Memory B cell (primary cell): ENCODE measurements around the gene TROAP.
"Not testable (repeated sequence)": the region's sequence is repeated elsewhere in the genome, so short reads cannot be mapped to it uniquely, and the experiment has no call there.

ENCODE experiments used
- ATAC-seq: fragments of 150-1000 bp; cut with Tn5 transposase; 2 replicates; pipeline ENCODE4 v1.10.0; 2021; ENCODE audit warnings: low read depth, mild to moderate bottlenecking, moderate library complexity
- DNase-seq, 2 donors: peaks; one replicate each; pipeline ENCODE4 v3.0.0; 2022; ENCODE audit warnings: low spot score in 2 of 2
- H3K27ac Mint-ChIP-seq: one replicate; pipeline ENCODE4 v1.8.0; 2022; ENCODE audit warnings: mild to moderate bottlenecking, moderate library complexity, mixed read lengths
- H3K27me3 Mint-ChIP-seq: one replicate; pipeline ENCODE4 v1.8.0; 2022; ENCODE audit warnings: mixed read lengths
- H3K36me3 Mint-ChIP-seq: one replicate; pipeline ENCODE4 v1.8.0; 2022; ENCODE audit warnings: mild to moderate bottlenecking, mixed read lengths
- H3K4me1 Mint-ChIP-seq: one replicate; pipeline ENCODE4 v1.8.0; 2022; ENCODE audit warnings: mixed read lengths
- H3K4me3 Mint-ChIP-seq: one replicate; pipeline ENCODE4 v1.8.0; 2022; ENCODE audit warnings: mild to moderate bottlenecking, moderate library complexity, mixed read lengths
- H3K9me3 Mint-ChIP-seq: one replicate; pipeline ENCODE4 v1.8.0; 2022; ENCODE audit warnings: mixed read lengths

The TROAP gene

DNA sequence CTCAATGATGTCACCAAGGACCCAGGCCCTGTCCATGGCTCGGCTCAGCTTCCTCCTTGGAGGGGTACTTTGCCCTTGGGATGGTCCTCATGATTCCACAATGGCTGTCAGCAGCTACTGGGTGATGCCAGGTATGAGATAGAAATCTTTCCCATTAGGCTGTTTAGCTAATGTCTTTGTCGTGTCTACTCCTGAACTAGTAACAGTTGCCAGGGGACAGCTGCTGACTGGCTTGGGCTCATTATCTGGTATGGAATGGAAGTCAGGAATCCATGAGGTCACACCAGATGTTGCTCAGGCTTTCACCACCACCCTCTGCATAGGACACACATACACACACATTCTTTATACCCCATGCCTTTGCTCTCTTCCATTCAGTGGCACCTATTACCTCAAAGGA, 18.9 kb upstream of the TROAP start:
- Mint-ChIP-seq H3K27me3 (peaks cover 26% of the 10 kb centered on the region), H3K9me3 (no peaks in the 10 kb centered on the region)
- no peak for DNase-seq

DNA sequence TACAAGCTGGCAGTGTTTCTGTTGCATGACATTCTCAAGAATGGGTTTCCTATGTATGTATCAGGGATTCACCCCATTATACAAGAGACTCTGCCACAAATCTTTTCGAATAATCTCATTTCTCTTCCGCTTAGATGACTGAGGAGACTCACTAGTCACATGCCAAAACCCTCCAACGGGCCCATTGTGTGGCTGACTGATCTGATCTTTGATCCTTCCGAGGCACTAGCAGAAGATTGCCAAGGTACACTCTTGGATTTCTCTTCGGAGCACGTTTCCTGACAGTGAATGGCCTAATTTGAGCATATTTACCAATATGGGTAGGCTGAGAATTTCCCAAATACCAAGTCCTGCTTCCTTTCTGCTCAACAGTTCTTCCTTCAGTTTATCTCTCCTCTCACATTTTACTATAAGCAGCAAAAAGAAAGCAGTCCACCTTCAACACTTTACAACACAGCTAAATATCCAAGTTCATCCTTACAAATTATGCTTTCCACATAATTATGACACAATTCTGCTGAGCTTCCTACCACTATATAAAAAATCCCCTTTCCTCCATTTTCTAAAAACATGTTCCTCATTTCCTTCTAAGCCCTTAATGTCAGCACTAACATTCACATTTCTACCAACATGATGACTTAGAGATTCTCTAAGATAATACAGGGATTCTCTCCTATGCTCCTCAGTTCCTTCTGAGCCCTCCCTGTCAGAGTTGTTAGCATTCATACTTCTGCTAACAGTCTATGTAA, 17.1 kb upstream of the TROAP start:
- Mint-ChIP-seq H3K9me3 (no peaks in the 10 kb centered on the region), H3K4me1 (peaks cover 3% of the 10 kb centered on the region), H3K36me3 (no peaks in the 10 kb centered on the region), H3K4me3 (no peak overlapping the region), H3K27ac (no peak overlapping the region), H3K27me3 (peaks cover 28% of the 10 kb centered on the region)
- ATAC-seq = no peak
- no peak for DNase-seq

More for the DNA sequence above, 18.9 kb upstream of the TROAP start:
- no peak overlapping the region for H3K4me3 Mint-ChIP-seq
- ATAC-seq = no peak
- no peak overlapping the region for H3K27ac Mint-ChIP-seq
- H3K4me1 Mint-ChIP-seq = peaks cover 3% of the 10 kb centered on the region
- H3K36me3 Mint-ChIP-seq = no peaks in the 10 kb centered on the region

DNA sequence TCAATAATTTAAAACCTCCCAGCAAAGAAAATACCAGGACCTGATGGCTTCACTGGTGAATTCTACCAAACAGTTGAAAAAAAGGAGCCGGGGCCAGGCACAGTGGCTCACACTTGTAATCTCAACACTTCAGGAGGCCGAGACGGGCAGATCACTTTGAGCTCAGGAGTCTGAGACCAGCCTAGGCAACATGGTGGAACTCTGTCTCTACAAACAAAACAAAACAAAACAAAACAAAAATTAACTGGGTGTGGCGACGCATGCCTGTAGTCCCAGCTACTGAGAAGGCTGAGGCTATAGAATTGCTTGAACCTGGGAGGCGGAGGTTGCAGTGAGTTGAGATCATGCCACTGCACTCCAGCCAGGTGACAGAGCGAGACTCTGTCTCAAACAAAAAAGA, 13.7 kb upstream of the TROAP start:
- Mint-ChIP-seq H3K27ac (no peak overlapping the region), H3K4me1 (no peaks in the 10 kb centered on the region), H3K27me3 (peaks cover 13% of the 10 kb centered on the region), H3K4me3 (no peak overlapping the region), H3K9me3 (no peaks in the 10 kb centered on the region), H3K36me3 (no peaks in the 10 kb centered on the region)
- DNase-seq (no peak), ATAC-seq (no peak)

DNA sequence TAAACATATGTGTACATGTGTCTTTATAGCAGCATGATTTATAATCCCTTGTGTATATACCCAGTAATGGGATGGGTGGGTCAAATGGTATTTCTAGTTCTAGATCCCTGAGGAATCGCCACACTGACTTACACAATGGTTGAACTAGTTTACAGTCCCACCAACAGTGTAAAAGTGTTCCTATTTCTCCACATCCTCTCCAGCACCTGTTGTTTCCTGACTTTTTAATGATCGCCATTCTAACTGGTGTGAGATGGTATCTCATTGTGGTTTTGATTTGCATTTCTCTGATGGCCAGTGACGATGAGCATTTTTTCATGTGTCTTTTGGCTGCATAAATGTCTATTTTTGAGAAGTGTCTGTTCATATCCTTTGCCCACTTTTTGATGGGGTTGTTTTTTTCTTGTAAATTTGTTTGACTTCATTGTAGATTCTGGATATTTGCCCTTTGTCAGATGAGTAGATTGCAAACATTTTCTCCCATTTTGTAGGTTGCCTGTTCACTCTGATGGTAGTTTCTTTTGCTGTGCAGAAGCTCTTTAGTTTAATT, 12.5 kb upstream of the TROAP start:
- H3K36me3 Mint-ChIP-seq, DNase-seq, ATAC-seq, H3K4me3 Mint-ChIP-seq, H3K4me1 Mint-ChIP-seq, H3K9me3 Mint-ChIP-seq, H3K27ac Mint-ChIP-seq: not testable (repeated sequence)
- peaks cover 12% of the 10 kb centered on the region for H3K27me3 Mint-ChIP-seq

DNA sequence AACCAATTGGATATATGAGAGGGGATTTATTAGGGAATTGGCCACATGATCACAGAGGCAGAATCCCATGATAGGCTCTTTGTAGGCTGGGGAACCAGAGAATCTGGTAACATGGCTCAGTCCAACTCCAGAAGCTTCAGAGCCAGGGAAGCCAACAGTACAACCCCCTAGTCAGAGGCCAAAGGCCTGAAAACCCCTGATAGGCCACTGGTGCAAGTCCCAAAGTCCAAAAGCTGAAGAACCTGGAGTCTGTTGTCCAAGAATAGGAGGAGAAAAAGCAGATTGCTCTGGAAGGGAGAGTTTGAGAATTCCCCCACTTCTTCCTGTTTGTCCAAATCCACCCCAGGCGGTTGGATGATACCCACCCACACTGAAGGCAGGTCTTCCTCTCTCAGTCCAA, 8.2 kb upstream of the TROAP start:
- no peak for DNase-seq
- ATAC-seq = no peak
- Mint-ChIP-seq H3K36me3 (no peaks in the 10 kb centered on the region), H3K27me3 (peaks cover 4% of the 10 kb centered on the region), H3K27ac (no peak overlapping the region), H3K4me3 (no peak overlapping the region), H3K4me1 (no peaks in the 10 kb centered on the region), H3K9me3 (no peaks in the 10 kb centered on the region)

DNA sequence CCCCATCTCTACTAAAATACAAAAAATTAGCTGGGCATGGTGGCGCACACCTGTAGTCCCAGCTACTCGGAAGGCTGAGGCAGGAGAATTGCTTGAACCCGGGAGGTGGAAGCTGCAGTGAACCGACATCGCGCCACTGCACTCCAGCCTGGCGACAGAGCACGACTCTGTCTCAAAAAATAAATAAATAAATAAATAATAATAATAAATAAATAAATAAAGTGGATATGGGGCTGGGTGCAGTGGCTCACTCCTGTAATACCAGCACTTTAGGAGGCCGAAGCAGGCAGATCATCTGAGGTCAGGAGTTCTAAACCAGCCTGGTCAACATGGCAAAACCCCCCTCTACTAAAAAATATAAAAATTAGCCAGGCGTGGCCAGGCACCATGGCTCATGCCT, 5.9 kb upstream of the TROAP start:
- H3K4me1 Mint-ChIP-seq, ATAC-seq, H3K4me3 Mint-ChIP-seq, H3K27ac Mint-ChIP-seq, H3K9me3 Mint-ChIP-seq, H3K36me3 Mint-ChIP-seq, H3K27me3 Mint-ChIP-seq, DNase-seq: not testable (repeated sequence)

DNA sequence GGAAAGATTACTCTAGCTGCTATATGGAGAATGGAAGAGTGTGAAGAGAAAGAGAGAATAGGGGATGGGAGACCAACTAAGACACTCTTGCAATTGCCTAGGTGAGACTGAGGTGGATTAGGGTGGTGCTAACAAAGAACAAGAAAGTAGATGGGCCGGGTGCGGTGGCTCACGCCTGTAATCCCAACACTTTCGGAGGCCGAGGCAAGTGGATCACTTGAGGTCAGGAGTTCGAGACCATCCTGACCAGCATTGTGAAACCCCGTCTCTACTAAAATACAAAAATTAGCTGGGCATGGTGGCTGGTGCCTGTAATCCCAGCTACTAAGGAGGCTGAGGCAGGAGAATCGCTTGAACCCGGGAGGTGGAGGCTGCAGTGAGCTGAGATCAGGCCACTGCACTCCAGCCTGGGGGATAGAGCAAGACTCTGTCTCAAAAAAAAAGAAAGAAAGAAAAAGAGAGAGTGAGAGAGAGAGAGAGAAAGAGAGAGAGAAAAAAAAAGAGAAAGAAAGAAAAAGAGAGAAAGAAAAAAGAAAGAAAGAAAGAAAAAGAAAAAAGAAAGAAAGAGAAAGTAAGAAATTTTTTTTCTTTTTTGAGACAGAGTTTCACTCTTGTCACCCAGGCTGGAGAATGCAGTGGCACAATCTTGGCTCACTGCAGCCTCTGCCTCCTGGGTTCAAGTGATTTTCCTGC, 2.5 kb upstream of the TROAP start:
- H3K27ac Mint-ChIP-seq, H3K27me3 Mint-ChIP-seq, DNase-seq, ATAC-seq, H3K36me3 Mint-ChIP-seq, H3K9me3 Mint-ChIP-seq: not testable (repeated sequence)
- H3K4me3 Mint-ChIP-seq = peak overlapping the region; percentile 17
- peaks cover 14% of the 10 kb centered on the region for H3K4me1 Mint-ChIP-seq

DNA sequence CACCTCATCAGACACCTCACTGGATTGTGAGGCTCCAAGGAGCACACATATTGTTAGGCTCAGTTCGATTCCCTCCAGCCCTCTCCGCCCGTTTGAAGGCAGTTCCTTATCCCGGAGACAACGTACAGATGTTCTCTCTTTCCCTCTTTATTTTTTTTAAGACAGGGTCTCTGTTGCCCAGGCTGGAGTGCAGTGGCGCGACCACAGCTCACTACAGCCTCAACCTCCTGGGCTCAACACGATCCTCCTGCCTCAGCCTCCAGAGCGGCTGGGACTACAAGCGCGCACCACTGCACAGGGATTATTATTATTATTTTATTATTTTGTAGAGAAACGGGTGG, 718 bp upstream of the TROAP start:
- peaks cover 14% of the 10 kb centered on the region for H3K4me1 Mint-ChIP-seq
- H3K27ac Mint-ChIP-seq = peak overlapping the region; percentile 58
- H3K27me3 Mint-ChIP-seq = no peaks in the 10 kb centered on the region
- no peak for DNase-seq
- H3K36me3 Mint-ChIP-seq = no peaks in the 10 kb centered on the region
- H3K4me3 Mint-ChIP-seq = peak overlapping the region; percentile 97
- no peaks in the 10 kb centered on the region for H3K9me3 Mint-ChIP-seq
- ATAC-seq = no peak

DNA sequence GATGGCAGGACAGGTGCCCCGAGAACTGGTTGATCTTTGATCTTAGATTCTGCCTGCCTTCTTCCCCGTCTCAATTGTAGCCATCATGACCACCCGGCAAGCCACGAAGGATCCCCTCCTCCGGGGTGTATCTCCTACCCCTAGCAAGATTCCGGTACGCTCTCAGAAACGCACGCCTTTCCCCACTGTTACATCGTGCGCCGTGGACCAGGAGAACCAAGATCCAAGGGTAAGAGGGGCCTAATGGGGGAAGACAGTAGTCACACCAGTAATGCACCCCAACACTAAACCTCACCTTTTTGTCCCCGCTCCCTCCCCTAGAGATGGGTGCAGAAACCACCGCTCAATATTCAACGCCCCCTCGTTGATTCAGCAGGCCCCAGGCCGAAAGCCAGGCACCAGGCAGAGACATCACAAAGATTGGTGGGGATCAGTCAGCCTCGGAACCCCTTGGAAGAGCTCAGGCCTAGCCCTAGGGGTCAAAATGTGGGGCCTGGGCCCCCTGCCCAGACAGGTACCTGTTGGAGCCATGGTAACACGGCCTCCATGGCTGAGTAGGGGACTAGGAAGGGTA, 556 bp downstream of the TROAP start:
- peaks cover 14% of the 10 kb centered on the region for H3K4me1 Mint-ChIP-seq
- peak overlapping the region; percentile 97 for H3K4me3 Mint-ChIP-seq
- no peaks in the 10 kb centered on the region for H3K27me3 Mint-ChIP-seq
- H3K27ac Mint-ChIP-seq = peak overlapping the region; percentile 58
- ATAC-seq (no peak), DNase-seq (no peak)
- H3K36me3 Mint-ChIP-seq = no peaks in the 10 kb centered on the region
- no peaks in the 10 kb centered on the region for H3K9me3 Mint-ChIP-seq

DNA sequence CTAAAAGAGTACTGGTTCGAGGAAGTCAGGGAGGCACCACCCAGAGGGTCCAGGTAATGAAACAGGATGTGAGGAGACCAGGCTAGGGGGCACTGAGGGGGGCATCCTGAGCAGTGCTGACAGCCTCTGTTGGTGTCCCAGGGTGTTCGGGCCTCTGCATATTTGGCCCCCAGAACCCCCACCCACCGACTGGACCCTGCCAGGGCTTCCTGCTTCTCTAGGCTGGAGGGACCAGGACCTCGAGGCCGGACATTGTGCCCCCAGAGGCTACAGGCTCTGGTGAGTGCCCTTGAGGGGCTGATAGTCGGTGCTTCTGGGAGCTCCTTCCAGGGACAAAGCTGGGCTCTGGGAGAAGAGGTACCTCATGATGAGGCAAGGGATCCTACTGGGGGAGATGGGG, 2.6 kb downstream of the TROAP start:
- Mint-ChIP-seq H3K4me3 (no peak overlapping the region), H3K27ac (no peak overlapping the region), H3K27me3 (no peaks in the 10 kb centered on the region), H3K36me3 (no peaks in the 10 kb centered on the region), H3K9me3 (no peaks in the 10 kb centered on the region), H3K4me1 (peaks cover 14% of the 10 kb centered on the region)
- DNase-seq (no peak), ATAC-seq (no peak)

DNA sequence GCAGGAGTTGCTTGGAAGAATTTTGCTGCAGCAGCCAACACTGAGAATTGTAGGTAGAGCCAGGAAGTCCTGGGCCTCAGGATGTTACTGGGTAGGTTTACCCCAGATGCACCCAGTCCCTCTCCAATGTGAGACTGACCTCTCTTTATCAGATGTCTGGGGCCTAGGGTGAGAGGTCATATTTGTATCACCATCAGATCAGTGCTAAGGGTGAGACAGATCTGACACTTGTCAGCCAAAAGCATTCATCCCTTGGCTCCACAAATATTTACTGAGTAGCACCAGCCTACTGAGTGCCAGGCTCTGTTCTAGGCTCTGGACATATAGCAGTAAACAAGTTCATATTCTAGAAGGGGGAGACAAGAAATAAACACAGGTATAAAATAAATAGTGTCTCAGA, 4.3 kb downstream of the TROAP start:
- DNase-seq = no peak
- Mint-ChIP-seq H3K27ac (no peak overlapping the region), H3K4me3 (no peak overlapping the region), H3K27me3 (peaks cover 7% of the 10 kb centered on the region), H3K4me1 (peaks cover 7% of the 10 kb centered on the region), H3K36me3 (no peaks in the 10 kb centered on the region), H3K9me3 (no peaks in the 10 kb centered on the region)
- no peak for ATAC-seq

DNA sequence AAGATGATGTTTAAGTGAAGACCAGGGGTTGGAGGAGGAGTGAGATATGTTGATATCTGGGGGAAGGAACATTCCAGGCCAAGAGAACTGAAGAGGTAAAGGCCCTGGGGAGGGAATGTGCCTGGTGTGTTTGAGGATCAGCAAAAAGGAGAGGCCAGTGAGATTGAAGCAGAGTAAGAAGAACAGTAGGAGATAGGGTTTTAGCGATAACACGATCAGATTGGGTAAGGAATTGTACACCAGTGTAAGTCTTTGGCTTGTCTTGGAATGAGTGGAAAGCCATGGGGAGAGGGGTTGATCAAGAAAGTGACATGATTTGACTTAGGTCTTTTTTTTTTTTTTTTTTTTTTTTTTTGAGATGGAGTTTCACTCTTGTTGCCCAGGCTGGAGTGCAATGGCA, 4.8 kb downstream of the TROAP start:
- ATAC-seq = no peak

DNA sequence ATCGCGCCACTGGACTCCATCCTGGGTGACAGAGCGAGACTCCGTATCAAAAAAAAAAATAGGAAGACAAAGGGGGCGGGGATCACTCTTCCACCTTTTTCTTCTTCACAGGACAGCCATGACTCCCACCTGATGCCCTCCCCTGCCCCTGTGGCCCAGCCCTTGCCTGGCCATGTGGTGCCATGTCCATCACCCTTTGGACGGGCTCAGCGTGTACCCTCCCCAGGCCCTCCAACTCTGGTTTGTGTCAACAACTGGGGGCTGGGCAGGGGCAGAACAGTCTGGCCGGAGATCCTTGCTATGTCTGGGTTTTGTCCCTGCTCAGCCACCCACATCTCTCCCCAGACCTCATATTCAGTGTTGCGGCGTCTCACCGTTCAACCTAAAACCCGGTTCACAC, 5.8 kb downstream of the TROAP start:
- DNase-seq (no peak), ATAC-seq (no peak)
- H3K9me3 Mint-ChIP-seq = no peaks in the 10 kb centered on the region
- H3K27me3 Mint-ChIP-seq = peaks cover 10% of the 10 kb centered on the region
- no peak overlapping the region for H3K27ac Mint-ChIP-seq
- H3K4me3 Mint-ChIP-seq = no peak overlapping the region
- H3K36me3 Mint-ChIP-seq = no peaks in the 10 kb centered on the region
- peaks cover 3% of the 10 kb centered on the region for H3K4me1 Mint-ChIP-seq

More for the DNA sequence above, 4.8 kb downstream of the TROAP start:
- H3K9me3 Mint-ChIP-seq = no peaks in the 10 kb centered on the region
- DNase-seq = no peak
- H3K36me3 Mint-ChIP-seq = no peaks in the 10 kb centered on the region
- peaks cover 7% of the 10 kb centered on the region for H3K27me3 Mint-ChIP-seq
- H3K4me1 Mint-ChIP-seq = peaks cover 6% of the 10 kb centered on the region
- H3K4me3 Mint-ChIP-seq = no peak overlapping the region
- no peak overlapping the region for H3K27ac Mint-ChIP-seq

DNA sequence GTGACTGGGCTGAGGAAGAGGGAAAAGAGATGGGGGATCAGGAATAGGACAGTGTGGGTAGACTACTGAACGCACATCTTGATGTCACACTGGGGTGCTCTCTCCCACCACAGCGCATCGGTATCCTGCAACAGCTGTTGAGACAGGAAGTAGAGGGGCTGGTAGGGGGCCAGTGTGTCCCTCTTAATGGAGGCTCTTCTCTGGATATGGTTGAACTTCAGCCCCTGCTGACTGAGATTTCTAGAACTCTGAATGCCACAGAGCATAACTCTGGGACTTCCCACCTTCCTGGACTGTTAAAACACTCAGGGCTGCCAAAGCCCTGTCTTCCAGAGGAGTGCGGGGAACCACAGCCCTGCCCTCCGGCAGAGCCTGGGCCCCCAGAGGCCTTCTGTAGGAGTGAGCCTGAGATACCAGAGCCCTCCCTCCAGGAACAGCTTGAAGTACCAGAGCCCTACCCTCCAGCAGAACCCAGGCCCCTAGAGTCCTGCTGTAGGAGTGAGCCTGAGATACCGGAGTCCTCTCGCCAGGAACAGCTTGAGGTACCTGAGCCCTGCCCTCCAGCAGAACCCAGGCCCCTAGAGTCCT, 7.1 kb downstream of the TROAP start:
- Mint-ChIP-seq H3K4me3 (no peak overlapping the region), H3K36me3 (no peaks in the 10 kb centered on the region), H3K27ac (no peak overlapping the region), H3K4me1 (peaks cover 6% of the 10 kb centered on the region), H3K9me3 (no peaks in the 10 kb centered on the region), H3K27me3 (peaks cover 16% of the 10 kb centered on the region)
- ATAC-seq = no peak
- DNase-seq = no peak
